Loucy (cell line): ENCODE data around the gene DENND11.

Experiments
- EZH2phosphoT487 ChIP-seq: fragments of 200-600 bp; IDR thresholded peaks from 2 replicates; pipeline ENCODE4 v1.6.1; 2018; ENCODE audit warnings: antibody characterized with exemption, mild to moderate bottlenecking, moderate library complexity, borderline replicate concordance
- TF ChIP-seq, protein P1 (sequence below): fragments of 200-600 bp; sonication (generic); conservative IDR thresholded peaks from 2 replicates; pipeline ENCODE4 v1.5.1; 2014; ENCODE audit warnings: mild to moderate bottlenecking, antibody characterized with exemption, low read length

DNA sequence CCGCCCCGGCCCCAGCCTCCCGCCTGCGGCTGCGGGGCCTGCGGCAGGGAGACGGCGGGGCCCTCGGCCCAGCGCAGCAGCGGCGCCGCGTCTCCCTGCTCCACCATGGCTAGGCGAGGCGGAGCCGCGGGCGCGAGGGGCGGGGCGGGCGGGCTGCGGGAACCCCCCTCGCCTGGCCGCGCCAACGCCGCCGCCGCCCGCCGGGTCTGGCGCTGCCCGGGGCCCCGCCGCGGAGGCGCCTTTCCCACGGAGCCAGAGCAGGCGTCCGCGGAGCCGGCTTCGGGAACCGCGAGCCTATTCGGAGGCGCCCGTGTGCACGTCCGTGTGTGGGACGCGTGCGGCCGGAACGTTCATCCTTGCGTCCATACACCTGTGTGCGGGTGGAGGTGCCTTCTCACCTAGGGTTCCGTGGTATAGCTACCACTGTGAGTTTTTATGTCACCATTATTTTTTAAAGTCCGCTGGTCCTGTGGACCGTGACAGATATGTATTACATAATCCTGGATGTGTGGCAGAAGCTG lies at the start of gene DENND11:
- TF ChIP-seq, protein P1, sequence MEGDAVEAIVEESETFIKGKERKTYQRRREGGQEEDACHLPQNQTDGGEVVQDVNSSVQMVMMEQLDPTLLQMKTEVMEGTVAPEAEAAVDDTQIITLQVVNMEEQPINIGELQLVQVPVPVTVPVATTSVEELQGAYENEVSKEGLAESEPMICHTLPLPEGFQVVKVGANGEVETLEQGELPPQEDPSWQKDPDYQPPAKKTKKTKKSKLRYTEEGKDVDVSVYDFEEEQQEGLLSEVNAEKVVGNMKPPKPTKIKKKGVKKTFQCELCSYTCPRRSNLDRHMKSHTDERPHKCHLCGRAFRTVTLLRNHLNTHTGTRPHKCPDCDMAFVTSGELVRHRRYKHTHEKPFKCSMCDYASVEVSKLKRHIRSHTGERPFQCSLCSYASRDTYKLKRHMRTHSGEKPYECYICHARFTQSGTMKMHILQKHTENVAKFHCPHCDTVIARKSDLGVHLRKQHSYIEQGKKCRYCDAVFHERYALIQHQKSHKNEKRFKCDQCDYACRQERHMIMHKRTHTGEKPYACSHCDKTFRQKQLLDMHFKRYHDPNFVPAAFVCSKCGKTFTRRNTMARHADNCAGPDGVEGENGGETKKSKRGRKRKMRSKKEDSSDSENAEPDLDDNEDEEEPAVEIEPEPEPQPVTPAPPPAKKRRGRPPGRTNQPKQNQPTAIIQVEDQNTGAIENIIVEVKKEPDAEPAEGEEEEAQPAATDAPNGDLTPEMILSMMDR: no peak
- no peak for TF ChIP-seq EZH2phosphoT487
